Stimulated activated CD4-positive, alpha-beta T cell treated with anti-CD3 and anti-CD28 coated beads, Interleukin-1b, Interleukin-23, amount 100 ng/mL, for 24 hours (primary cell): ENCODE measurements around the gene NEAT1.
"Not testable (repeated sequence)": the region's sequence is repeated elsewhere in the genome, so short reads cannot be mapped to it uniquely, and the experiment has no call there.

Source experiments
- DNase-seq, 4 experiments: peaks; one replicate each; pipeline ENCODE4 v3.0.0-alpha.2; 2020; ENCODE audit warnings: low read depth in 4 of 4, low spot score in 1 of 4

Gene NEAT1

GRCh38 chr11:65404638-65405339 lies 17.8 kb upstream of the NEAT1 start:
- no peak for DNase-seq

GRCh38 chr11:65410936-65411680 lies 11.5 kb upstream of the NEAT1 start:
- no peak for DNase-seq

GRCh38 chr11:65411681-65412070 lies 10.9 kb upstream of the NEAT1 start:
- DNase-seq = no peak

GRCh38 chr11:65412271-65413076 lies 10.1 kb upstream of the NEAT1 start:
- no peak for DNase-seq

GRCh38 chr11:65413077-65413664 lies 9.4 kb upstream of the NEAT1 start:
- DNase-seq = not testable (repeated sequence)

GRCh38 chr11:65414776-65415498 lies 7.7 kb upstream of the NEAT1 start:
- no peak for DNase-seq

GRCh38 chr11:65415499-65416340 lies 6.9 kb upstream of the NEAT1 start:
- DNase-seq = no peak

- peak in 3 of 4 experiments; percentile 88 to 90 (median 88) for DNase-seq
Measured at GRCh38 chr11:65416341-65416824, 6.2 kb upstream of the NEAT1 start.

- no peak for DNase-seq
Measured at GRCh38 chr11:65416841-65417701, 5.5 kb upstream of the NEAT1 start.

GRCh38 chr11:65417702-65418430 lies 4.7 kb upstream of the NEAT1 start:
- no peak for DNase-seq

GRCh38 chr11:65418431-65418680 lies 4.2 kb upstream of the NEAT1 start:
- no peak for DNase-seq

- peak in 3 of 4 experiments; percentile 67 to 92 (median 79) for DNase-seq
Measured at GRCh38 chr11:65418681-65419459, 3.7 kb upstream of the NEAT1 start.

- no peak for DNase-seq
Measured at GRCh38 chr11:65419460-65419771, 3.2 kb upstream of the NEAT1 start.

GRCh38 chr11:65419772-65420481 lies 2.7 kb upstream of the NEAT1 start:
- peak in 2 of 4 experiments; percentile 48 to 68 for DNase-seq

- no peak for DNase-seq
Measured at GRCh38 chr11:65420506-65420905, 2.1 kb upstream of the NEAT1 start.

GRCh38 chr11:65420979-65421793 lies 1.4 kb upstream of the NEAT1 start:
- peak in 2 of 4 experiments; percentile 77 to 81 for DNase-seq
